GM23248 (cell line): ENCODE measurements around the gene CHN2.

Experiments used
- EZH2 ChIP-seq: fragments of 200-600 bp; sonication (generic); IDR thresholded peaks from 2 replicates; pipeline ENCODE4 v1.6.1; 2018; ENCODE audit warnings: antibody characterized with exemption, mild to moderate bottlenecking; ENCODE audit not compliant: insufficient read depth, poor library complexity, severe bottlenecking
- EZH2phosphoT487 ChIP-seq: fragments of 200-600 bp; sonication (generic); IDR thresholded peaks from 2 replicates; pipeline ENCODE4 v1.6.1; 2018; ENCODE audit warnings: antibody characterized with exemption, moderate library complexity, mild to moderate bottlenecking, low read depth; ENCODE audit not compliant: insufficient read depth

- no peak for TF ChIP-seq EZH2
- no peak for TF ChIP-seq EZH2phosphoT487
Observed at GRCh38 chr7:29372351-29373090, 177.9 kb downstream of the CHN2 start.
